HG02970 (cell line): ENCODE measurements around the gene MLIP.

Source experiments
- ATAC-seq: cut with Tn5 transposase; IDR thresholded peaks from one replicate; pipeline ENCODE4 v1.9.1; 2021; ENCODE audit warnings: mild to moderate bottlenecking, moderate library complexity, moderate number of reproducible peaks; ENCODE audit not compliant: unreplicated experiment, low FRiP score

MLIP gene

GRCh38 chr6:54094786-54095185, 16.5 kb upstream of the MLIP start:
- ATAC-seq = no peak

DNA sequence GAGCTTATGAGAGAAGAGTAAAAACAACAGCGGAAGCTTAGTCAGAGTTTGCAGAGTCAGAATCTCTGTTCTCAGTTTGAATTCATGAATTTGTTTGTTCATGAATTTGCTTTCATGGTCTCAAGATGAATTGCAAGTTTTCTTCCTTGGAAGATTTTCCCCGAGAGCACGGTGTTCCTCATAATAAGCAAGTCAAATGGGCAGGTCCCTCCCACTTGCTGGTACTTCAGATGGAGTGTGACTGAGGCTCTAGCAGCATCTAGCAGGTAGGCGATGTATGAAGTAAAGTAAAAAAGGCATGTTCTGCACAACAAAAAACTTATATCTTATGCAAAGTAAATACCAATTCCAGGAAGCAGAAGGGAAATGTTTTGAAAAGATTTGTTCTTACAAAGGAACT, 15.5 kb upstream of the MLIP start:
- ATAC-seq = no peak

DNA sequence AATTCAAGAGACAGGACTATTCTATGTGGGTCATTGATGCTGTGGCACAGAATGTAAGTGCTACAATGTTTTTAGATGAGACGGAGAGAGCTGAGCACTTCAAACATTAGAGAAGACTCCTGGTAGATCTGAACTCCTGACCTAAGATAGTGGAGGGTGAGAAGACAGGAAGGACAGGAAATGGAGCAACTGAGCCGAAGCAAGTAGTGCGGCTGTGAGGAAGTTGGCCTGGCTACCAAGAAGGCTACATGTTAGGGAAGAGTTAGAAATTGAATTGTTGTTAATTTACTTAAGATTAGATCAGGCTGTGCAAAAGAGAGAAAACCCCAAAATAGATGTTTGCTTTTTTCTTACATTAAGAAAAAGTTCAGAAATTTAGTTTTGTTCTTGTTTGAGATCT, 14.4 kb upstream of the MLIP start:
- no peak for ATAC-seq

GRCh38 chr6:54097753-54098152, 13.5 kb upstream of the MLIP start:
- ATAC-seq = no peak

- no peak for ATAC-seq
Observed at GRCh38 chr6:54098450-54099044, 12.7 kb upstream of the MLIP start.

DNA sequence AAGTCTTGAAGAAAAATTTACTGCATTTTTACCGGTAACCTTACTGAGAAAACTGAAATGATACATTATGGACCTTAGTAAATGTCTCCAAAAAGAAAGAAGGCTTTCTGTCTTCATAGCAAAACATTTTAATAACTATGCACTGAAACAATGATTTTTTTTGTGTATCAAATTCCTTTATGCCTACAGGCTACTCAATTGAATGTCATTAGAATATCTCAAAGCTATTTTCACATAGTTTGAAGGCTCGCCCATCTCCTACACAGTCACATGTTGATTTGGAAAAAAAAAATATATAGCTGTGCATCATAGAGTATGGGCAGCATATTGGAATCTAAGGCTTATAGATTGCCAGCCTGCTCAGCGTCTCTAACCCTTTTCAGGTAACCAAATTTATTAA, 12.0 kb upstream of the MLIP start:
- ATAC-seq = no peak

- ATAC-seq = peak; percentile 87
Observed at GRCh38 chr6:54100411-54101006, 10.7 kb upstream of the MLIP start.

DNA sequence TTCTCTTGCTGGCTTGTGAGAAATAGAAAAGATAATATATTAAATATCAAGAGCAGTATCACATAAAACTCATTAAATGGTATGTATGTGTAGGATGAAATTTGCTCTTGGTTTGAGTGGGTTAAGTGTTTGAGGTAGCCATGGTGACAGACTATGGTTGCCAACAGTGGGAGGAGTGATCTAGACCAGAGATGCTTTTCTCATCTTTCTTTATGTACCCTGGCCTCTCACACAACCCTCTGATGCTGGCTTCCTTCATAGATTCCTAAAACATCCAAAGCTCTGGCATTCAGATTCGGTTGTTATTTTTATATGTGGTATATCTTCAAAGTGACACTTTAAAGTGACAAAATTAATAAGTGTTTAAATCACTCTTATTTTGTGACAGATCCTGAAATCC, 9.0 kb upstream of the MLIP start:
- no peak for ATAC-seq

DNA sequence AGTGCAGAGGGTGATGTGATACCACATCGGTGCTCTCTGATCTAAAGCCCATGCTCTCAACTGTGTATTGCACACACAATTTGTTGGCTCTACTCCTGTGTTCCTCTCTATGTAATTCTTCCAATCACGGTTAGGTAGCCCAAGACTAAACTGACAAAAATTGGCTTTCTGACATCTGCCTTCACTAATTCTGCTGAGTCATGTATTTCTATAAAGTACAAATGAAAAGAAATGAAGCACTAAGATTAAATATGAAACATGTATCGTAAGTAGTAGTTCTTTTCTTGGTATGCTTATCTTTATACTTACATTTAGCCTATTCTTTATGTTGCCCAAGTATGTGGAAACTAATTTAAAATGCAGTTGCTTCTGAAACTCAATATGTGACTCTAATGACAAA, 7.7 kb upstream of the MLIP start:
- no peak for ATAC-seq

GRCh38 chr6:54106727-54107126, 4.5 kb upstream of the MLIP start:
- no peak for ATAC-seq

DNA sequence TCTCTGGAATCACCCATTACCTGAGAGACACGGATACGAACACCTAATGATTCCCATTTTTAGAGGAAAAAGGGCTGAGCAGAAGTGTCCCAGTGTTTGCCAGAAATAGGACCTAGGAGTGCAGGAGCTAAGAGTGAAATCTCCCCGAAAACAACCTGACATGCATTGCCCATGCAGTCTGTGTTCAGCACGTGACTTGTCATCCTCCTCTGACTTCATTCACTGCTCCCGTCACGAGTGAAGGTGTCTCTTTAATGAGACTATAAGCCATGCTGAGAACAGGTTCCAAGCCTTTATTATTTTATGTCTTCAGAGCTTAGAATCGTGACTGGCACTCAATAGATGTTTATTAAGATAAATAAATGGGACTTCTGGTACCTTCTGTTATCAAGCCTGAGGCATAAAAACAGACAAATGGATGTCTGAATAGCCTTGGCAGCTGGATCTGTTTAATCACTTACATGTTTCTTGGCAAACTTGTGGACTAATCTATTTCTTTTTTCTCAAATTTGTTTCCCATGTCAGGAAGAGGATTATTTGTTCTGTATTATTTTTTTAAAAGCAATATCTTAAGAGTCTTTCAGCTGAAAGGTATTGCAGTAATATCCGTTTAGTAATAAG, 3.7 kb upstream of the MLIP start:
- ATAC-seq = no peak

- ATAC-seq = no peak
Observed at GRCh38 chr6:54108271-54108670, 3.0 kb upstream of the MLIP start.

DNA sequence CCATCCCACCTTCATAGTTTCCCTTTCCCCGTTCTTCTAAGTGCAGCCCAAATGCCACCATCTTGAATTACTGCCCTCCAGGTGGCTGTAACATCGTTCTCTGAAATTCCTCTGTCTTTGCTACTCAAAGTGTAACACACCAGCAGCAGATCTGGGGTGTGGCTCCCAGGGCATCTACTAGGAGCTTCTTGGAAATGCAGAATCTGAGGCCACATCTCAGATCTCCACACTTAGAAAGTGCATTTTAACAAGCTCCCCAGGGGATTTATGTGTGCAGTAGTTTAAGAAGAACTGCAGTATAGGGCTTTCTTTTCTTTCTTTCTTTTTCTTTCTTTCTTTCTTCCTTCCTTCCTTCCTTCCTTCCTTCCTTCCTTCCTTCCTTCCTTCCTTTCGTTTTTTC, 1.7 kb upstream of the MLIP start:
- ATAC-seq = no peak

GRCh38 chr6:54112151-54112650, 958 bp downstream of the MLIP start:
- no peak for ATAC-seq

DNA sequence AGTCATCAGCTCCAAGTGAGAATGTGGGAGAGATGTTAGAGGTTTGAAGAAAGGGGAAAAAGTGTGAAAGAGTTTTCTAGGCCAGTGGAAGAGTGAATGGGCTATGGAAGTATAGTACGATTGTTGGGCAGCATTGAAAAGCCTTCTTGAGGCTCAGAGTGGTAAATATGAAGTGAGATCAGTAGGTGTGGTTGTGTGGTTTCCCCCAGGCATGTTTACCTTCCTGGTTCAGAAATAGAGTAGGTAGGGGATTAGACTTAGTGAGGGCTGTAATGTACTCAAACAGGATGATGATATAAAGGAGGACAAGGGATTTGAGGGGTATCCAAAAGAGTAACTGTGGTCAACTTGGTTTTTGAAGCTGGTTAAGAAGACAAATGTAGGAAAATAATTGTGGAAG, 3.7 kb downstream of the MLIP start:
- no peak for ATAC-seq

DNA sequence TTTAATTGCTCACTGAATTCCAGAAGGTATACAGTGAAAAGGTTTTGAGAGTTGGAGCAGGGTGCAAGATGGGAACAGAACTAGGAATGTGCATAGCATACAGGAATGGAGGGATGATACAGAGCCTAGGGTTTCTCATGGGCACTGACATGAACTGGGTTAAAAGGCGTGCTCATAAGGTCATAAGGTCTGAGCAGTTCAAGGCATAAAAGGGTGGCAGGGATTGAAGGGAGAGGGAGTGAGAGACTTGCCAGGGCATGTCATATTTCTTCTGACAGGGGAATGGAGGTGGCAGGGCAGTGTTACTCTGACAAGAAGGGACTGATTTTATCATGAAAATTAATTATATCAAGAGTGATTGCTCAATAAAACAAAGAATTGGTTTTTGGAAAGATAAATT, 4.7 kb downstream of the MLIP start:
- no peak for ATAC-seq

GRCh38 chr6:54118117-54118516, 6.9 kb downstream of the MLIP start:
- no peak for ATAC-seq

GRCh38 chr6:54125493-54125892, 14.2 kb downstream of the MLIP start:
- ATAC-seq = no peak

DNA sequence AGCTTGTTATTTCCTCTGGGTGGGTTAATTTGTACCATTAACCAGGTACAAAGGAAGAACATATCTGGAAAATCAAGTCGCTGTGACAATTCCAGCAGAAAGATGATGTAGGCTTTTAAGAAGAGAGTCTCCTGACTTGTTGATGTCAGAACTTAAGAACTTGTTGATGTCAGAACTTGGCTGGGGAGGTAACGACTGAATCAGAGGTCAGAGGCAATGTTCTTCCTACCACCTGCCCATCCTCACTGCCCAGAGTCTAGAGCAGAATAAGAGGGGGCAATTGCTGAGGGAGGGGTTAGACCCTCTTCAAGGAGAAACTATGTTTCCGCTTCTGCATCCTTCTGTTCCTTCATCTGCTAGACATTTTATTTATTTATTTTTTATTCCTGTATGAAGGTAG, 18.9 kb downstream of the MLIP start:
- ATAC-seq = no peak

GRCh38 chr6:54132587-54132986, 21.3 kb downstream of the MLIP start:
- ATAC-seq = no peak

GRCh38 chr6:54133186-54133585, 21.9 kb downstream of the MLIP start:
- no peak for ATAC-seq

- no peak for ATAC-seq
Observed at GRCh38 chr6:54134935-54135334, 23.7 kb downstream of the MLIP start.
